ENCODE results near the gene VN1R5. TPM values are rescaled to one million over a fixed set of nuclear protein-coding genes. Genes with fewer than 3 reads are reported as not detected.

The VN1R5 gene
- total and polyA plus RNA-seq, 2 donors from 2014 or later, result not detected

DNA sequence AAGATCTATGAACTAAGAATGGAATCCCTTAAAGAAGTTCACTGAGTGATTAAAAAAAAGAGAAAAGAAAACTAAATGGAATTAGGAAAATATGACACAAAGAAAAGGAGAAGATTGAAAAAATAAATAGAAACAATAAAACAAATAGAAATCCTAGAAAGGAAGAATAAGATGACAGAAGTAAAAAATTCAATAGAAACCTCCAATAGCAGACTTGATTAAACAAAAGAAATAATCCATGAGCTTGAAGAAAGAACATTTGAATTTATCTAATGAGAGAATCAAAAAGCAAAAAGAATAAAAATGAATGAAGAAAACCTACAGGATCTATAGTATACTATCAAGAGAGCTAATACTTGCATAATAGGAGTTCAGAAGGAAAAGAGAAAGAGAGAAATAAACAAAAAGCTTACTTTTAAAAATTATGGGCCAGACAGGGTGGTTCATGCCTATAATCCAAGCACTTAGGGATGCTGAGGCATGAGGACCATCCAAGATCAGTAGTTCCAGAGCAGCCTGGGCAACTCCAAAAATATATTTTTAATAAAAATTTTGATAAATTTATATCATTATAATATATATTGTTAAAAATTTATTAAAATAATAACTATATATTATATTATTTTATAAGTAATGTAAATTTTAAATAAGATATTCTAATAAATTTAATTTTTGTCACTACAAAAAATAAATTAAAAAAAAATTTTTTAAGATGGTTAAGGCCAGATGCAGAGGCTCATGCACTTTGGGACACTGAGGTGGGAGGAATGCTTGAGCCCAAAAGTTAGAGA is 9.4 kb upstream of the VN1R5 start:
- peaks cover 0 to 5% (median 2%) of the 10 kb centered on the region in 3 donors for H3K9me3 ChIP-seq (ENCODE audit: control insufficient read depth in 2 of 3, insufficient read depth in 1 of 3, low read length in 3 of 3)
- H3K36me3 ChIP-seq (ENCODE audit: control insufficient read depth in 2 of 3, insufficient read depth in 3 of 3, low read length in 3 of 3), result no peaks in the 10 kb centered on the region
- intact Hi-C loops (cut with DNase I), result no loop called here
- TF ChIP-seq, protein P1, sequence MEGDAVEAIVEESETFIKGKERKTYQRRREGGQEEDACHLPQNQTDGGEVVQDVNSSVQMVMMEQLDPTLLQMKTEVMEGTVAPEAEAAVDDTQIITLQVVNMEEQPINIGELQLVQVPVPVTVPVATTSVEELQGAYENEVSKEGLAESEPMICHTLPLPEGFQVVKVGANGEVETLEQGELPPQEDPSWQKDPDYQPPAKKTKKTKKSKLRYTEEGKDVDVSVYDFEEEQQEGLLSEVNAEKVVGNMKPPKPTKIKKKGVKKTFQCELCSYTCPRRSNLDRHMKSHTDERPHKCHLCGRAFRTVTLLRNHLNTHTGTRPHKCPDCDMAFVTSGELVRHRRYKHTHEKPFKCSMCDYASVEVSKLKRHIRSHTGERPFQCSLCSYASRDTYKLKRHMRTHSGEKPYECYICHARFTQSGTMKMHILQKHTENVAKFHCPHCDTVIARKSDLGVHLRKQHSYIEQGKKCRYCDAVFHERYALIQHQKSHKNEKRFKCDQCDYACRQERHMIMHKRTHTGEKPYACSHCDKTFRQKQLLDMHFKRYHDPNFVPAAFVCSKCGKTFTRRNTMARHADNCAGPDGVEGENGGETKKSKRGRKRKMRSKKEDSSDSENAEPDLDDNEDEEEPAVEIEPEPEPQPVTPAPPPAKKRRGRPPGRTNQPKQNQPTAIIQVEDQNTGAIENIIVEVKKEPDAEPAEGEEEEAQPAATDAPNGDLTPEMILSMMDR (IDR thresholded peaks at IDR 0.05; ENCODE audit: borderline replicate concordance, extremely low read depth, insufficient read depth), result no peak
- H3K9ac ChIP-seq (ENCODE audit: low read length in 3 of 3), result no peak overlapping the region
- FAIRE-seq (peak; percentile 44), DNase-seq (no peak)
- H3K4me3 ChIP-seq (ENCODE audit: low read length in 3 of 3), result no peak overlapping the region
- no peaks in the 10 kb centered on the region for H3K4me1 ChIP-seq (ENCODE audit: control insufficient read depth in 2 of 3, insufficient read depth in 2 of 3, low read depth in 1 of 3, low read length in 3 of 3)
- H3K27me3 ChIP-seq (ENCODE audit: control insufficient read depth, insufficient read depth, low read length), result no peaks in the 10 kb centered on the region
- no peak overlapping the region for H3K27ac ChIP-seq (ENCODE audit: low read depth in 2 of 2, low read length in 2 of 2)

- FAIRE-seq (no peak), DNase-seq (no peak)
- no peak overlapping the region for H3K27ac ChIP-seq (ENCODE audit: low read depth in 2 of 2, low read length in 2 of 2)
- no peaks in the 10 kb centered on the region for H3K4me1 ChIP-seq (ENCODE audit: control insufficient read depth in 2 of 3, insufficient read depth in 2 of 3, low read depth in 1 of 3, low read length in 3 of 3)
- TF ChIP-seq, protein P1 (IDR thresholded peaks at IDR 0.05; ENCODE audit: borderline replicate concordance, extremely low read depth, insufficient read depth), result no peak
- peaks cover 0 to 5% (median 2%) of the 10 kb centered on the region in 3 donors for H3K9me3 ChIP-seq (ENCODE audit: control insufficient read depth in 2 of 3, insufficient read depth in 1 of 3, low read length in 3 of 3)
- no peaks in the 10 kb centered on the region for H3K36me3 ChIP-seq (ENCODE audit: control insufficient read depth in 2 of 3, insufficient read depth in 3 of 3, low read length in 3 of 3)
- no peaks in the 10 kb centered on the region for H3K27me3 ChIP-seq (ENCODE audit: control insufficient read depth, insufficient read depth, low read length)
- no peak overlapping the region for H3K9ac ChIP-seq (ENCODE audit: low read length in 3 of 3)
- intact Hi-C loops (cut with DNase I), result no loop called here
- H3K4me3 ChIP-seq (ENCODE audit: low read length in 3 of 3), result no peak overlapping the region
These were observed 8.3 kb upstream of the VN1R5 start for GRCh38 chr1:247247568-247247967.

- intact Hi-C loops (cut with DNase I), result no loop called here
- no peaks in the 10 kb centered on the region for H3K4me1 ChIP-seq (ENCODE audit: control insufficient read depth in 2 of 3, insufficient read depth in 2 of 3, low read depth in 1 of 3, low read length in 3 of 3)
- no peak overlapping the region for H3K9ac ChIP-seq (ENCODE audit: low read length in 3 of 3)
- H3K4me3 ChIP-seq (ENCODE audit: low read length in 3 of 3), result no peak overlapping the region
- no peaks in the 10 kb centered on the region for H3K36me3 ChIP-seq (ENCODE audit: control insufficient read depth in 2 of 3, insufficient read depth in 3 of 3, low read length in 3 of 3)
- FAIRE-seq (no peak), DNase-seq (no peak)
- TF ChIP-seq, protein P1 (IDR thresholded peaks at IDR 0.05; ENCODE audit: borderline replicate concordance, extremely low read depth, insufficient read depth), result no peak
- no peaks in the 10 kb centered on the region for H3K27me3 ChIP-seq (ENCODE audit: control insufficient read depth, insufficient read depth, low read length)
- peaks cover 0 to 22% (median 0%) of the 10 kb centered on the region in 3 donors for H3K9me3 ChIP-seq (ENCODE audit: control insufficient read depth in 2 of 3, insufficient read depth in 1 of 3, low read length in 3 of 3)
- H3K27ac ChIP-seq (ENCODE audit: low read depth in 2 of 2, low read length in 2 of 2), result no peak overlapping the region
These were observed 10.2 kb downstream of the VN1R5 start for GRCh38 chr1:247266053-247266452.

All from kidney (tissue), 14 donors.